DND-41 (cell line): ENCODE data around the gene SGCG.

ENCODE experiments used
- ATAC-seq: fragments of 200-7000 bp; cut with Tn5 transposase; 3 replicates; pipeline ENCODE4 v1.9.1; 2021; ENCODE audit warnings: low read depth; ENCODE audit not compliant: insufficient read depth
- DNase-seq: peaks from one replicate; pipeline ENCODE4 v3.0.0-alpha.2; 2020
- H2AFZ ChIP-seq: 2 replicates; pipeline ENCODE4 v1.6.0; 2012; ENCODE audit warnings: low read depth, low read length
- H3K27ac ChIP-seq: 2 replicates; pipeline ENCODE4 v1.5.1; 2012; ENCODE audit warnings: low read length, inconsistent platforms
- H3K27me3 ChIP-seq: fragments of 200-600 bp; sonication (generic); 2 replicates; pipeline ENCODE4 v1.6.0; 2012; ENCODE audit warnings: low read length, mild to moderate bottlenecking, inconsistent platforms; ENCODE audit not compliant: insufficient read depth, poor library complexity
- H3K36me3 ChIP-seq: 2 replicates; pipeline ENCODE4 v1.5.1; 2012; ENCODE audit warnings: low read length, inconsistent platforms; ENCODE audit not compliant: insufficient read depth
- H3K4me1 ChIP-seq: 2 replicates; pipeline ENCODE4 v1.5.1; 2012; ENCODE audit warnings: mild to moderate bottlenecking, low read length; ENCODE audit not compliant: insufficient read depth
- H3K4me2 ChIP-seq: 2 replicates; pipeline ENCODE4 v1.6.0; 2012; ENCODE audit warnings: mild to moderate bottlenecking, moderate library complexity, low read length, inconsistent platforms; ENCODE audit not compliant: insufficient read depth
- H3K4me3 ChIP-seq, 2 experiments: fragments of 200-600 bp in 1 of 2; shearing (Covaris generic) in 1 of 2; 2 replicates each; pipeline ENCODE4 v1.5.1; 2012 to 2016; ENCODE audit warnings: inconsistent platforms in 2 of 2, low read length in 2 of 2, mild to moderate bottlenecking in 2 of 2, low read depth in 1 of 2, moderate library complexity in 1 of 2
- H3K79me2 ChIP-seq: 2 replicates; pipeline ENCODE4 v1.6.0; 2012; ENCODE audit warnings: low read length, inconsistent platforms; ENCODE audit not compliant: insufficient read depth
- H3K9ac ChIP-seq: 2 replicates; pipeline ENCODE4 v1.6.0; 2012; ENCODE audit warnings: low read depth, mild to moderate bottlenecking, inconsistent platforms, low read length, moderate library complexity
- H3K9me3 ChIP-seq: 2 replicates; pipeline ENCODE4 v1.5.1; 2012; ENCODE audit warnings: low read length, moderate library complexity, mild to moderate bottlenecking, inconsistent platforms; ENCODE audit not compliant: insufficient read depth, severe bottlenecking
- H4K20me1 ChIP-seq: 2 replicates; pipeline ENCODE4 v1.6.0; 2012; ENCODE audit warnings: low read length; ENCODE audit not compliant: insufficient read depth
- CTCF ChIP-seq: IDR thresholded peaks from 2 replicates; pipeline ENCODE4 v1.5.1; 2012; ENCODE audit warnings: borderline replicate concordance, low read length, moderate library complexity, mild to moderate bottlenecking; ENCODE audit not compliant: poor library complexity, severe bottlenecking; ENCODE audit errors: extremely low read depth
- EZH2 ChIP-seq: IDR thresholded peaks from 3 replicates; pipeline ENCODE4 v1.6.1; 2012; ENCODE audit warnings: borderline replicate concordance, low read depth, mild to moderate bottlenecking, moderate library complexity, low read length, inconsistent platforms; ENCODE audit not compliant: severe bottlenecking

Gene SGCG

GRCh38 chr13:23325191-23325590 lies 144.4 kb downstream of the SGCG start:
- Histone ChIP-seq H3K27me3 (no peaks in the 10 kb centered on the region), H3K27ac (no peak overlapping the region), H3K4me2 (no peak overlapping the region), H3K9ac (no peak overlapping the region), H4K20me1 (no peaks in the 10 kb centered on the region), H3K9me3 (no peaks in the 10 kb centered on the region), H2AFZ (no peak overlapping the region), H3K4me1 (no peaks in the 10 kb centered on the region), H3K79me2 (no peaks in the 10 kb centered on the region), H3K36me3 (no peaks in the 10 kb centered on the region), H3K4me3 (no peak overlapping the region)
- no peak for DNase-seq
- ATAC-seq = no peak
- TF ChIP-seq EZH2 = no peak
- no peak for TF ChIP-seq CTCF

GRCh38 chr13:23330356-23330755 lies 149.6 kb downstream of the SGCG start:
- no peak for TF ChIP-seq CTCF
- TF ChIP-seq EZH2 = no peak
- H3K36me3 ChIP-seq = peaks cover 8% of the 10 kb centered on the region; the same call in 1 of the 2 replicates
- no peak overlapping the region for H2AFZ ChIP-seq
- H3K9me3 ChIP-seq = no peaks in the 10 kb centered on the region
- no peaks in the 10 kb centered on the region for H4K20me1 ChIP-seq
- H3K27me3 ChIP-seq = no peaks in the 10 kb centered on the region
- H3K4me2 ChIP-seq = no peak overlapping the region
- H3K9ac ChIP-seq = no peak overlapping the region
- DNase-seq = no peak
- no peak overlapping the region for H3K27ac ChIP-seq
- no peak overlapping the region for H3K4me3 ChIP-seq
- no peaks in the 10 kb centered on the region for H3K4me1 ChIP-seq
- no peak for ATAC-seq
- no peaks in the 10 kb centered on the region for H3K79me2 ChIP-seq

- H3K4me2 ChIP-seq = no peak overlapping the region
- DNase-seq (no peak), ATAC-seq (no peak)
- TF ChIP-seq CTCF (no peak), EZH2 (no peak)
- no peaks in the 10 kb centered on the region for H3K9me3 ChIP-seq
- H3K9ac ChIP-seq = no peak overlapping the region
- no peak overlapping the region for H3K27ac ChIP-seq
- peaks cover 27% of the 10 kb centered on the region for H3K36me3 ChIP-seq
- no peak overlapping the region for H3K4me3 ChIP-seq
- no peaks in the 10 kb centered on the region for H4K20me1 ChIP-seq
- peaks cover under 1% of the 10 kb centered on the region; the same call in 1 of the 2 replicates for H3K79me2 ChIP-seq
- H3K4me1 ChIP-seq = no peaks in the 10 kb centered on the region
- no peak overlapping the region for H2AFZ ChIP-seq
- H3K27me3 ChIP-seq = no peaks in the 10 kb centered on the region
Measured at GRCh38 chr13:23339225-23339624, 158.4 kb downstream of the SGCG start.

GRCh38 chr13:23344931-23345595 lies 164.3 kb downstream of the SGCG start:
- ATAC-seq = no peak
- Histone ChIP-seq H3K27me3 (no peaks in the 10 kb centered on the region), H3K4me2 (no peak overlapping the region), H3K27ac (no peak overlapping the region), H3K9me3 (no peaks in the 10 kb centered on the region), H4K20me1 (peaks cover 7% of the 10 kb centered on the region; the same call in 1 of the 2 replicates), H3K4me1 (no peaks in the 10 kb centered on the region), H3K9ac (no peak overlapping the region), H2AFZ (no peak overlapping the region), H3K4me3 (no peak overlapping the region), H3K79me2 (peaks cover 10% of the 10 kb centered on the region; the same call in 1 of the 2 replicates), H3K36me3 (peaks cover 69% of the 10 kb centered on the region)
- no peak for DNase-seq
- TF ChIP-seq CTCF (no peak), EZH2 (no peak)
